Measurements from ENCODE around the gene UNK.
"Not testable (repeated sequence)": the region's sequence is repeated elsewhere in the genome, so short reads cannot be mapped to it uniquely, and the experiment has no call there.

The UNK gene

DNA sequence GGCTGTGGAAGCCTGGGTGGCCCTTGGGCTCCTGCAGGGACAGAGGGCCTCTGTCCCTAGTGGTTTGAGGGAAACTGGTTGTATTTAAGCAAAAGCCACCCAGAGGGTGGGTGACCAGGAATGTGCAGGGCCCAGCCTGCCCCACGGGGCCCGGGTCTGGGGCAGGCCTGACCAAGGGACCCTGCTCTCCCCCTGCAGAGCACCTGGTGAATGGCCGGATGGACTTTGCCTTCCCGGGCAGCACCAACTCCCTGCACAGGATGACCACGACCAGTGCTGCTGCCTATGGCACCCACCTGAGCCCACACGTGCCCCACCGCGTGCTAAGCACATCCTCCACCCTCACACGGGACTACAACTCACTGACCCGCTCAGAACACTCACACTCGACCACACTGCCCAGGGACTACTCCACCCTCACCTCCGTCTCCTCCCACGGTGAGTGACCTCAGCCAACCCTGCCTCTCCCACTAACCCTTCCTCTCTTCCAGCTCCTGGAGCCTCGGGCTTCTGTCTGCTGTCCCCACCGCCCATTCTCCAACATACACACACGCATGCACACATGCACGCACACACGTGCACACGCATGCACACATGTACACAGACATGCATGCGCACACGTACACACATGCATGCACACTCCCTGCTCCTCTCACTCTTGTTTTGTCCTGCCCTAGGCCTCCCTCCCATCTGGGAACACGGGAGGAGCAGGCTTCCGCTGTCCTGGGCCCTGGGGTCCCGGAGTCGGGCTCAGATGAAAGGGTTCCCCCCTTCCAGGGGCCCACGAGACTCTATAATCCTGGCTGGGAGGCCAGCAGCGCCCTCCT lies 30.0 kb upstream of the UNK start:
- no peak for FAIRE-seq

GRCh38 chr17:75755205-75755901 lies 29.3 kb upstream of the UNK start:
- no peak for FAIRE-seq

DNA sequence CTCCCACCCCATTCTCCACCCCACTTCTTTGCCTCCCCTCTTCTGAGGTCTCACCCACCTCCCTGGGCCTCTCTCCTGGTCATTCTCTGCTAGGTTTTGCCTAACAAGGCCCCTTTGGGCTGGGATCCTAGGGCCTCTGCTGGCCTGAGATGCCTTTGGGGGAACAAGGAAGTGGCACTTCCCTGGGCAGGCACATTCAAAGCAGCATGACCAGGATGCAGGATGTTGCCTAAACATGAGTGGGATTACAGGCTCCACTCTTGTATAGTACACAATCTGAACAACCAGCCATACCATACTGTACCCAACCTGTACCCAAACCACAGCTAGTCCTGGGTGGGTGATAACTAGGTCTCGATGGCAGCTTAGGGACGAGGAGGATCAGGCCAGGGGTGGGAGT lies 28.6 kb upstream of the UNK start:
- no peak for FAIRE-seq

GRCh38 chr17:75756451-75757085 lies 28.0 kb upstream of the UNK start:
- FAIRE-seq, result no peak

- no peak for FAIRE-seq
These were observed 27.4 kb upstream of the UNK start for GRCh38 chr17:75757086-75757681.

- FAIRE-seq, result no peak
These were observed 26.3 kb upstream of the UNK start for GRCh38 chr17:75758131-75758905.

DNA sequence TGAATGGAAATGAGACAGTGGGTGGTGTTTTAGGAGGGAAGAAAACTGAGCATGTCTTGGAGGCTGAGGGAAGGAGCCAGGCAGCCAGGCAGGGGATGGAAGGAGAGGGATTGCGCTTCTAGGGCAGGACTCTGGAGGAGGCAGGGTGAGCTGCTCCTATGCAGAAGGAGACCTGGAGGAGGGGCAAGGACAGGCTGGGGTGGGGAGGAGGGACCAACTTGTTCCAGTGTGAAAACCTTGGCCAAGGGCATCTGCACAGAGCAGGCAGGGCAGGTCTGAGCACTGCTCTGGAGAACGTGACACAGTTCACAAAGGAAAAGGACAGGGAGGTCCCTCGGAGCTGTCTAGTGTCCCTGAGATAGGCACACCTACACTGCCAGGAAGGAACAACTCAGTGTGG lies 25.1 kb upstream of the UNK start:
- no peak for FAIRE-seq

- not testable (repeated sequence) for FAIRE-seq
These were observed 24.5 kb upstream of the UNK start for GRCh38 chr17:75759978-75760640.

DNA sequence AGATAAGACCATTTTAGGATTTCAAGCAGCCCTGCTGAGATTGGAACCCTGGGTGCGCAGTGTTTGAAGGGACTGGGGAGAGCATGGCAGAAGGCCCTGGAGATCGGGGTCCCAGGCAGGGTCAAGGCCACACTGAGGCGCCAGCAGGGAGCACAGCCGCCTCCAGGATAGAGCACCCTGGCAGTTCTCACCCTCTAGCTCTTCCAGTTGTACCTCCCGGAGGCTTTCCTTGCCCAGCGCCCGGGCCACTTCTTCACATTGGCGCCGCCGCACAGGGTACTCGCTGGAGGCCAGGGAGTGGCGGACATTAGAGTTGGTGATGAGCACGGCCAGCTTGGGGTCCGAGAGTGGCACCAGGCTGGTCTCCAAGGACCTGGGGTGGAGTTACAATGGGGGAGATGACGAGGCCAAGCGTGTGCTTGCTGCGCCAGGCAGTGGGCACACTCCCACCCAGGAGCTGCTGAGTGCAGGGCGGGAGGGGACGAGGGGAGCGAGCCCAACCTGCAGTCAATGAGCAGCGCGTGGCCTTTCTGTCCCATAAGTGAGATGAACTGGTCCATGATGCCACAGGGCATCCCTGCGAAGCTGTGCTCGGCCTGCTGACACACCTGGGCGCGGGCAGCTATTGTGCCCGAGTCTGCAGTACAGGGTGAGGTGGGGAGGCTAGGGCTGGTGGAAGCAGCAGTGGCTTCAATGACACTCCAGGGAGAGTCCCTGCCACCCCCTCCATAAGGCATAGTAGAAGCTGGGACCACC lies 21.9 kb upstream of the UNK start:
- FAIRE-seq, result no peak

GRCh38 chr17:75763269-75763607 lies 21.4 kb upstream of the UNK start:
- FAIRE-seq, result no peak

DNA sequence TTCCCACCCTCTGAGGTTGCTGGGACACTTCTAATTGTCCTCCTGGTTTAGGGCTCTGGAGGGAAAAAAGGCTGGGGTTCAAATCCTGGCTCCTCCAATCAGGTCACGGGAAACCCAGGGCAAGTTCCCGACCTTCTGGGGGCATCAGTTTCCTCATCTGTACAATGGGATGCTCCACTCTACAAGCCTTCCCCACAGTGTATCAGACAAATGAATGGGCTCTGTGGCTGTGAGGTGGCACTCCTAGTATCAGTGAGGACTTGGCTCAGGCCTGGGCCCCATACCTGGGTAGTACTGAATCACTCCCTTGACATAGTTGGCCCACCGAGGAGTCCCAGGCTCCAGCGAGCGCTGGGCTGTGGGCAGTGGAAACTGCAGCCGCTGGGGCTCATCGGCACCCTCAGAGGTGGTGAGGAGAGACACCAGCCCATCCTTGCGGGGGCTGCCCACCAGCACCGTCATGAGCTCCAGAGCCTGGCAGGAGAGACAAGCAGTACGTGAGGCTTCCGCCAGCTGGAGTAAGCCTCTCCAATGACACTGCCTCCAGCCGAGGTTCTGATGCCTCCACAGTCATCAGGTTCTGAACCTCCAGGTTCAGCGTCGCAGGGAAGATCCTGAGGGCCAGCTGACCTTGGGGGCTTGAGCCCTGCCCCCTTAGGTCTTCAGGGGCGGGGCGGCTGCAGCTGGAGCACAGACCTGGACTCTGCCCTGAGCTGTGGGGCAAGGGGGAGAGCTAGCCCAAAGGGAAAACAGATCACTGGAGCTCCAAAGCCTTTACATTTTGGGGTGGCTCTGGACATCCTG lies 20.8 kb upstream of the UNK start:
- FAIRE-seq, result no peak

DNA sequence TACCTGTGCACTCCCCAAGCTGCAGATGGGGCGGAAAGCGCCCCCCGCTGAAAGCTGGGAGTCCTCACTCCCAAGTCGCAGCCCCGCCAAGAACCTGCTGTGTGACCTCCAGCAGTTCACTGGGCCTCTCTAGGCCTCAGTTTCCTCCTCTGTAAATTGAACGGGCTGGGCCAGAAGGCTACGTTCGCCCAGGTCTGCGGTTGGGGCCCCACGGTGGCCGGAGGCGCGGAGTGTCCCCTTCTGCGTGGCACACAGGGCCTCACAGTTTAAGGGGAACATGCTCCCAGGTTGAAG lies 20.2 kb upstream of the UNK start:
- FAIRE-seq, result no peak

DNA sequence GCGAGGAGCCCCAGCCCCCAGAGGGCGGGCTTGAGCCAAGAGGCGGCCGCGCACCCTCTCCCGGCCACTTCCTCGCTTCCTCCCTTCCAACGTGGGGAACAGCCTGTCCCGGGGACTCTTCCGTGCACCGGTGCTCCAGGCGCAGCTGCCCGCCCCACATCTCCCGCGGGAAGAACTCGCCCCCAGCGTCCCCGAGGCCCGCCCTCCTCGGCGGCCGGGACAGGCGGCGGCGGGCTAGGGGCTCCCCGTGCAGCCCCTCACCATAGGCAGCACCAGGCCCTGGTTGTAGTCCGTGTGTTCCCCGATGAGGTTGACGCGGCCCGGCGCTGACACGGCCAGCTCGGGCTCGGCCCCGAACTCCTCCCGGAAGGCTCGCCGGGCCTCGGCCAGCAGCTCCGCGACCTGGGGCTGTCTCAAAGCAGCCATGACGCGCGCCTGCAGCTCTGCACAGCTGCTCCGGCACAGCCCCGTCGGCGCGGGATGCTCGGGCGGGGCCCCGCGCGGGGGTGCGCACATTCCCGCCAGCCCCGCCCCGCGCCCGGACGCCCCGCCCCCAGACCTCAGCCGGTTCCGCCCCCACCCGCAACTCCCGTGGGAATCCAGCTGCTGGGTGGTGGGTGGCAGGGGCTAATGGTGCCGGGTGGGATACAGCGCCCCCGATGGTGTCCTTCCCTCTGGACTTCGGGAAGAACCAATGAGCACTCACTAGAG lies 19.7 kb upstream of the UNK start, which contains the start of gene GALK1:
Gene GALK1, minus strand, starts transcription at position 482 of the 711 bp plus-strand sequence. Its CDS starts 56 bp downstream, at position 426.
- FAIRE-seq, result no peak

DNA sequence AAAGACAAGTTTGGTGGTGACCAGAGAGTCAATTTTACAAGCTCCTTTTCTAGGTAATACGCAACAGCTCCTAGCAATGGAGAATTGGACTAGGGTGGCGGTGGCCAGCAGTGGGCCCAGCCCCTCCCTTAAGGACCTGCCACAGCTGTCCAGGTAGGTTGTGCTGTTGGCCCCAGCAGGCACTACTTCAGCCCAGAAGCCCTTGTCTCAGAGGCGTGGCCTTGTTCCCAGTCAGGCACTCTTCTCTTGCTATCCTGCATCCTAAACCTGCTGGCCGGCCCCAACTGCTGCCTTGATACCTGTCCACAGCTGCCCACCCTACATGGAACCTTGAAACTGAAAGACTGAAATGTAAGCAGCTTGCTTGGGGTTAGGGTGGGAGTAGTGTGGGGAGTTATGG lies 18.6 kb upstream of the UNK start:
- no peak for FAIRE-seq

DNA sequence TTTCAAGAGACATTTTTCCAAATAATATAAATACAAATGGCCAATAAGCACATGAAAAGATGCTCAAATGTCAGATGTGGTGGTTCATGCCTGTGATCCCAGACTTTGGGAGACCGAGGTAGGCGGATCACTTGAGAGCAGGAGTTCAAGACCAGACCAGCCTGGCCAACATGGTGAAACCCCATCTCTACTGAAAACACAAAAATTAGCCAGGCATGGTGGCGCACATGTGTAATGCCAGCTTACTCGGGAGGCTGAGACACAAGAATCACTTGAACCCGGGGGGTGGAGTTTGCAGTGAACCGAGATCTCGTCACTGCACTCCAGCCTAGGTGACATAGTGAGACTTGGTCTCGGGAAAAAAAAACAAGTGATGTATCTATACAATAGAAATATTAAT lies 16.7 kb upstream of the UNK start:
- FAIRE-seq, result no peak

DNA sequence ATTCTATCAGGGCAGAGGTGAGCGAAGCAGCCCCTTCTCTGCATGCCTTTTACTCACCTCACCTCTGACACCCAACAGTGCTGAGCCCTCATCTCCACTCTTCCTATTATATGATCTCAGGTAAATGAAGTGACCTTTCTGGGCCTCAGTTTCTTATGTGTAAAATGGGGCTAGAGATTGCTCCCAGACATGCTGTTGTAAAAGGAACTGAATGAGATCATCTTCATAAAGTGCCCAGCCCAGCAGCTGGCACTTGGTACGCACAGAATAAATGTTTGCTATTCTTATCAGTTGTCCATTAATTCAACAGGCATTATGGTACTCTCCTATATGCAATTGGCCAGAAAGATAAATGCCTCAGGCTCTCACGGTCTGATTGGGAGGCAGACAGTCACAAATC lies 15.1 kb upstream of the UNK start:
- FAIRE-seq, result no peak

DNA sequence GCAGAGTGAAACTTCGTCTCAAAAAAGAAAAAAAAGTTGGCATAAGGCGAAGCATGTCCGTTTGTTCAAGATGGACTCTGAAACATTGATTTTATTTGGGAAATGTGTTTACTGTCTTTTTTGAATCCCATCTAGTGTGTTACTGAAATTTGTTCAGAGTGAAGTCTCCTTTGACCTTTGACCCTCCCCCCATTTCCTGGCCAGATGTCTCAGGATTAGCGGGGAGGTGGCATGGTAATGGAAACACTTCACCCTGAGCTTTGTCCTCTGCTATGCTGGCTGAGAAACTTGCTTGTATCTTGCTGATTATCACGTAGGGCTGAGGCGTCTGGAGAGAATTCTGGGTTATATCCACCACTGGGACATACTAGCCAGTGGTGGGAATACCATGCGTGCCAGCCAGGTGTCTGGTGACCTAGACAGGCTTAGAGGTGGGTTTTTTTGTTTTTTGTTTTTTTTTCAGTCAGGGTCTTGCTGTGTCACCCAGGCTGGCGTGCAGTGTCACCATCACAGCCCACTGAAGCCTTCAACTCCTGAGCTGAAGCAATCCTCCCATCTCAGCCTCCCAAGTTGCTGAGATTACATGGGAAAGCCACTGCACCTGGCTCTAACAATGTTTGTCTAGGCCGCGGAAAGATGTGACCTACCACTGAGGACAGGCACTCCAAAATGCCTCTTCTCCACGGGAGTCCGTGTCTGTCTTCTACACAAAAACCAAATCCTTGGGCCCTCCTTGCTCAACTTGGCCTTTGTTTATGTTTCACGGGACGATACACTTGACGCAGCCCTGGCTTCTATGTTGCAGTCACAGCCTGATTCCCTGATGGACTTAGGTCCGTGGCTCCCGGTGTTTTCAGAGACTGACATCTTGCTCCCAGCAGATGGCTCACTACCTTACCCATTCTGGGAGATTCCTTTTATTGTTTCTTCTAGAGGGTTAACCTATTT lies 13.0 kb upstream of the UNK start:
- FAIRE-seq, result no peak

DNA sequence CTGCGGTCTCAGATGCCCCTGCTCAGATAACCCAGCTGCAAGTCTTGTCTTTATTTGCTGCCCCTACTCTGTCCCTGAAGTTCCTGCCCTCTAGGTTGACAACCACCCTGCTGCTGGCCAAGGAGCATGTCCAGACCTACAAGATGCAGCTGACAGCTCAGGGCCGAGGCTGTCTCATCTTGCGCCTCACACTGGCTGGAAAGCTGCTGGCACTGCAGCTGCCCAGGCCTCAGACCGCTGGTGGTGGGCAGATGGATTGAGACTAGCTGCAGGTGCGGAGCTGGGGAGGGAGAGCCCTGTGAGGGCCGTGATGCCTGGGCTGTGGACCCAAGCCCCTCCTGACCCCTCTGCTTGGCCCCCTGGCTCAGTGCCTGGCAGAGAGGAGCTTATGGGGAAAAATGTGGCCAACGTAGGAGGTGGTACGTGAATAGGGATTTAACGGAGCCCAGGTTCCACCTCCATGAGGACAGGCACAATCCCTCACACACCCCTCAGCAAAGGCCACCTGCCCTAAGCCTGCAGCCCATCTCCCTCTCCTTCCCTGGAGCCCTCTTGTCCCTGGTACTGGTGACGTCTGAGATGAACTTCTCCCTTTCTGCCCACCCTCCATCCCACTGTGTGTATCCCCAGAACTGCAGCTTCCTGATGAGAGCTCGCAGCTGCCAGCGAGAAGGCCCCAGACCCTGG lies 11.3 kb upstream of the UNK start:
- no peak for FAIRE-seq
